ENCODE results near the gene TCFL5. TPM values are rescaled to one million over a fixed set of nuclear protein-coding genes. Genes with fewer than 3 reads are reported as not detected.
"Not testable (repeated sequence)": the region's sequence is repeated elsewhere in the genome, so short reads cannot be mapped to it uniquely, and the experiment has no call there.

TCFL5 gene
- total RNA-seq, 4 donors from 2014 or later: 5.2 to 8.4 (median 7.2) TPM

GRCh38 chr20:62873681-62874031 is 12.0 kb upstream of the TCFL5 start:
- not testable (repeated sequence) for H3K36me3 ChIP-seq, H3K27me3 ChIP-seq

GRCh38 chr20:62873280-62873679 is 11.7 kb upstream of the TCFL5 start:
- intact Hi-C loops (cut with DNase I): loop anchor here (10.0 kb wide), 1 partner anchor 142 kb away; no protein-coding TSS in a partner anchor
- Histone ChIP-seq H3K27ac (no peak overlapping the region), H3K4me3 (no peak overlapping the region), H3K4me1 (peaks cover 10 to 37% (median 25%) of the 10 kb centered on the region in 3 donors), H3K9me3 (no peaks in the 10 kb centered on the region), H3K27me3 (no peaks in the 10 kb centered on the region), H3K36me3 (peaks cover 0 to under 1% (median 0%) of the 10 kb centered on the region in 3 donors)
- TF ChIP-seq CTCF (IDR thresholded peaks at IDR 0.05) (no peak), POLR2A (IDR thresholded peaks at IDR 0.05) (no peak)
- 71 to 78% methylated on average over 7 of the region's 7 CpGs for WGBS, 2 donors
- DNase-seq: no peak

More at GRCh38 chr20:62873681-62874031, 12.0 kb upstream of the TCFL5 start:
- H3K4me3 ChIP-seq, DNase-seq, H3K9me3 ChIP-seq: not testable (repeated sequence)
- Histone ChIP-seq H3K27ac (peak overlapping the region in 1 of 4 donors; percentile 21), H3K4me1 (peaks cover 10 to 37% (median 25%) of the 10 kb centered on the region in 3 donors)
- 0 to 2% methylated on average over 13 to 14 of the region's 15 CpGs for WGBS, 2 donors
- intact Hi-C loops (cut with DNase I): loop anchor here (10.0 kb wide), 1 partner anchor 141 kb away; no protein-coding TSS in a partner anchor
- peak in 5 of 6 experiments; percentile 44 to 58 (median 54) for TF ChIP-seq CTCF (IDR thresholded peaks at IDR 0.05)

GRCh38 chr20:62872862-62873261 is 11.2 kb upstream of the TCFL5 start:
- DNase-seq: no peak
- Histone ChIP-seq H3K36me3 (no peaks in the 10 kb centered on the region), H3K9me3 (no peaks in the 10 kb centered on the region), H3K27me3 (no peaks in the 10 kb centered on the region), H3K4me3 (no peak overlapping the region), H3K27ac (no peak overlapping the region), H3K4me1 (peaks cover 10 to 37% (median 25%) of the 10 kb centered on the region in 3 donors)
- TF ChIP-seq POLR2A (IDR thresholded peaks at IDR 0.05) (no peak), CTCF (IDR thresholded peaks at IDR 0.05) (no peak)
- intact Hi-C loops (cut with DNase I): loop anchor here (10.0 kb wide), 1 partner anchor 142 kb away; no protein-coding TSS in a partner anchor
- 90 to 93% methylated on average over 5 to 6 of the region's 6 CpGs for WGBS, 2 donors

DNA sequence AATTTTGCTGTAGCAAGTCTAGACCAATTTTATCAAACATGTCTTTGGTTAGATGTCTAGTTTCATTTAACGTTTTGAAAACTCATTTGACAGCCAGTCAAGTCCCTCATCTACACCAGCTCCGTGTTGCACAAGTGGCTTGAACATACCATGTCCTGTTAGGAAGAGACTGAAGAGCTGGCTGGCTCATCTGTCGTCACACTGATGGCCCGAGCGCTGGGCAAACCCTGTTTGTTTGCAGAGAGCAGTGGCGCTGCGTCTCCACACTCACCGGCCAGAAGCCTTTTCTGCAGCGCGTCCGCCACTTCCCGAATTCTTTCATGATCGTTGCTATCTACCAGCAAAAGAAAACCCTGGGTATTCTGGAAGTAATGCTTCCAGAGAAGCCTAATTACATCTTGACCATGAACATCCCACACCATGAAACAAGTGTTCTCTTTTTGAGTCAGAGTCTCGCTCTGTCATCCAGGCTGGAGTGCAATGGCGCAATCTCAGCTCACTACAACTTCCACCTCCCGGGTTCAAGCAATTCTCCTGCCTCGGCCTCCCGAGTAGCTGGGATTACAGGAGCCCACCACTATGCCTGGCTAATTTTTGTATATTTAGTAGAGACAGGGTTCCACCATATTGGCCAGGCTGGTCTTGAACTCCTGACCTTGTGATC is 10.7 kb upstream of the TCFL5 start:
- no peak overlapping the region for H3K4me3 ChIP-seq
- peaks cover 10 to 34% (median 22%) of the 10 kb centered on the region in 3 donors for H3K4me1 ChIP-seq
- H3K9me3 ChIP-seq: no peaks in the 10 kb centered on the region
- WGBS, 2 donors: 79 to 83% methylated on average over 14 to 18 of the region's 18 CpGs
- H3K27me3 ChIP-seq: no peaks in the 10 kb centered on the region
- TF ChIP-seq POLR2A (IDR thresholded peaks at IDR 0.05) (no peak), CTCF (IDR thresholded peaks at IDR 0.05) (no peak)
- DNase-seq: no peak
- H3K27ac ChIP-seq: no peak overlapping the region
- intact Hi-C loops (cut with DNase I): loop anchor here (10.0 kb wide), 1 partner anchor 142 kb away; no protein-coding TSS in a partner anchor
- no peaks in the 10 kb centered on the region for H3K36me3 ChIP-seq

- Histone ChIP-seq H3K4me3 (no peak overlapping the region), H3K27ac (no peak overlapping the region), H3K36me3 (no peaks in the 10 kb centered on the region), H3K27me3 (no peaks in the 10 kb centered on the region), H3K4me1 (peaks cover 11 to 24% (median 14%) of the 10 kb centered on the region in 3 donors), H3K9me3 (no peaks in the 10 kb centered on the region)
- intact Hi-C loops (cut with DNase I): no loop called here
- no peak for TF ChIP-seq POLR2A (IDR thresholded peaks at IDR 0.05)
- no peak for TF ChIP-seq CTCF (IDR thresholded peaks at IDR 0.05)
- WGBS, 2 donors: 75 to 82% methylated on average over 7 of the region's 7 CpGs
- DNase-seq: no peak
These were observed 2.6 kb upstream of the TCFL5 start for GRCh38 chr20:62864207-62864606.

Measured in esophagus squamous epithelium (tissue), 5 donors.